Neural progenitor cell (in vitro differentiated cells): ENCODE measurements around the gene ZNF385C. TPM values are rescaled to one million over a fixed set of nuclear protein-coding genes. Genes with fewer than 3 reads are reported as not detected.
A peak's percentile ranks its signal among the peaks of the same experiment; 100 is the strongest.
"Not testable (repeated sequence)": the region's sequence is repeated elsewhere in the genome, so short reads cannot be mapped to it uniquely, and the experiment has no call there.

Source experiments
- DNase-seq: peaks from one replicate; pipeline ENCODE4 v3.0.0-alpha.2; 2016; ENCODE audit warnings: low spot score
- H2AFZ ChIP-seq: fragments of 200-600 bp; sonication (generic); replicated peaks from 2 replicates; pipeline ENCODE4 v1.6.1; 2016; ENCODE audit warnings: antibody characterized with exemption
- H3F3A ChIP-seq: fragments of 200-600 bp; sonication (generic); 2 replicates; pipeline ENCODE4 v1.6.1; 2016; ENCODE audit warnings: antibody characterized with exemption, low read depth
- H3K27ac ChIP-seq: fragments of 200-600 bp; sonication (generic); 2 replicates; pipeline ENCODE4 v1.5.1; 2016; ENCODE audit warnings: mild to moderate bottlenecking
- H3K27me3 ChIP-seq: fragments of 200-600 bp; sonication (generic); 2 replicates; pipeline ENCODE4 v1.6.1; 2016; ENCODE audit warnings: mild to moderate bottlenecking, moderate library complexity
- H3K36me3 ChIP-seq: fragments of 200-600 bp; sonication (generic); 2 replicates; pipeline ENCODE4 v1.5.1; 2016
- H3K4me1 ChIP-seq: fragments of 200-600 bp; sonication (generic); 2 replicates; pipeline ENCODE4 v1.6.1; 2016; ENCODE audit warnings: mixed run types
- H3K4me2 ChIP-seq: fragments of 200-600 bp; sonication (generic); 2 replicates; pipeline ENCODE4 v1.6.1; 2016
- H3K4me3 ChIP-seq: fragments of 200-600 bp; sonication (generic); 2 replicates; pipeline ENCODE4 v1.5.1; 2016
- H3K79me2 ChIP-seq: fragments of 200-600 bp; sonication (generic); 2 replicates; pipeline ENCODE4 v1.6.1; 2016; ENCODE audit warnings: low read depth
- H3K9ac ChIP-seq: fragments of 200-600 bp; sonication (generic); 2 replicates; pipeline ENCODE4 v1.6.1; 2016
- H3K9me3 ChIP-seq: fragments of 200-600 bp; sonication (generic); 2 replicates; pipeline ENCODE4 v1.5.1; 2016; ENCODE audit warnings: low read depth
- H4K20me1 ChIP-seq: fragments of 200-600 bp; sonication (generic); 2 replicates; pipeline ENCODE4 v1.6.1; 2016; ENCODE audit warnings: low read depth
- H3K27ac Mint-ChIP-seq: 3 replicates; pipeline ENCODE4 v1.8.0; 2021; ENCODE audit warnings: mixed read lengths
- H3K27me3 Mint-ChIP-seq: 2 replicates; pipeline ENCODE4 v1.8.0; 2022; ENCODE audit warnings: low read depth, mild to moderate bottlenecking, inconsistent platforms, moderate library complexity, mixed read lengths; ENCODE audit not compliant: insufficient read depth
- H3K36me3 Mint-ChIP-seq: 3 replicates; pipeline ENCODE4 v1.8.0; 2021; ENCODE audit warnings: mixed read lengths
- H3K4me1 Mint-ChIP-seq: 3 replicates; pipeline ENCODE4 v1.8.0; 2021; ENCODE audit warnings: mixed read lengths
- H3K4me3 Mint-ChIP-seq: 3 replicates; pipeline ENCODE4 v1.8.0; 2021; ENCODE audit warnings: mild to moderate bottlenecking, moderate library complexity, mixed read lengths
- H3K9me3 Mint-ChIP-seq: 3 replicates; pipeline ENCODE4 v1.8.0; 2020; ENCODE audit warnings: mixed read lengths
- CTCF ChIP-seq: fragments of 200-600 bp; sonication (generic); IDR thresholded peaks from 2 replicates; pipeline ENCODE4 v1.5.1; 2017; ENCODE audit warnings: antibody characterized with exemption, mild to moderate bottlenecking
- EZH2 ChIP-seq: fragments of 200-600 bp; sonication (generic); IDR thresholded peaks from 2 replicates; pipeline ENCODE4 v1.6.1; 2017; ENCODE audit warnings: antibody characterized with exemption, mild to moderate bottlenecking, moderate library complexity
- EZH2phosphoT487 ChIP-seq: fragments of 200-600 bp; sonication (generic); IDR thresholded peaks from 2 replicates; pipeline ENCODE4 v1.6.1; 2017; ENCODE audit warnings: antibody characterized with exemption
- total RNA-seq: library from RNA; depleted of rRNA; stranded (reverse); fragments of >200 nt; gene quantifications from 2 replicates; pipeline ENCODE4 v1.2.3, GENCODE V29; 2015; ENCODE audit warnings: low replicate concordance

ZNF385C gene
- total RNA-seq, 1 donor from 2014 or later, result 5.0 TPM

- H2AFZ ChIP-seq, result no peak overlapping the region
- Mint-ChIP-seq H3K4me3 (peak overlapping the region; percentile 25), H3K27me3 (peaks cover 4% of the 10 kb centered on the region), H3K9me3 (no peaks in the 10 kb centered on the region), H3K27ac (peak overlapping the region; percentile 43), H3K4me1 (peaks cover 8% of the 10 kb centered on the region), H3K36me3 (peaks cover 3% of the 10 kb centered on the region)
- peaks cover 70% of the 10 kb centered on the region for H3K79me2 ChIP-seq
- no peaks in the 10 kb centered on the region for H3K9me3 ChIP-seq
- TF ChIP-seq EZH2 (no peak), CTCF (no peak), EZH2phosphoT487 (no peak)
- peaks cover 11% of the 10 kb centered on the region for H3K4me1 ChIP-seq
- no peak overlapping the region for H3K4me3 ChIP-seq
- no peak overlapping the region for H3K9ac ChIP-seq
- peaks cover 7% of the 10 kb centered on the region for H3F3A ChIP-seq
- no peaks in the 10 kb centered on the region for H3K36me3 ChIP-seq
- peaks cover 62% of the 10 kb centered on the region for H4K20me1 ChIP-seq
- no peaks in the 10 kb centered on the region for H3K27me3 ChIP-seq
- H3K4me2 ChIP-seq, result peak overlapping the region; percentile 30
- peak overlapping the region; percentile 81 for H3K27ac ChIP-seq
- peak; percentile 48 for DNase-seq
These were observed 44.2 kb upstream of the ZNF385C start for GRCh38 chr17:42142371-42142896.

GRCh38 chr17:42141382-42141781 is 43.1 kb upstream of the ZNF385C start:
- Histone ChIP-seq H2AFZ (no peak overlapping the region), H4K20me1 (peaks cover 68% of the 10 kb centered on the region), H3K36me3 (no peaks in the 10 kb centered on the region), H3K9ac (no peak overlapping the region), H3F3A (peaks cover 7% of the 10 kb centered on the region), H3K4me1 (peaks cover 11% of the 10 kb centered on the region), H3K27ac (no peak overlapping the region), H3K4me2 (no peak overlapping the region), H3K4me3 (no peak overlapping the region), H3K27me3 (no peaks in the 10 kb centered on the region), H3K79me2 (peaks cover 76% of the 10 kb centered on the region), H3K9me3 (no peaks in the 10 kb centered on the region)
- no peak overlapping the region for H3K4me3 Mint-ChIP-seq
- no peak for TF ChIP-seq EZH2
- TF ChIP-seq CTCF, result no peak
- no peak for TF ChIP-seq EZH2phosphoT487
- peaks cover 2% of the 10 kb centered on the region for H3K27me3 Mint-ChIP-seq
- no peak overlapping the region for H3K27ac Mint-ChIP-seq
- no peak for DNase-seq
- H3K36me3 Mint-ChIP-seq, result peaks cover 3% of the 10 kb centered on the region
- H3K9me3 Mint-ChIP-seq, result no peaks in the 10 kb centered on the region
- peaks cover 8% of the 10 kb centered on the region for H3K4me1 Mint-ChIP-seq

- DNase-seq, H3K27ac ChIP-seq, H2AFZ ChIP-seq, H3K9ac ChIP-seq, H3K27me3 Mint-ChIP-seq, H3K36me3 Mint-ChIP-seq, H3K4me2 ChIP-seq, H3K27ac Mint-ChIP-seq, H3F3A ChIP-seq, H3K4me3 ChIP-seq, H3K9me3 Mint-ChIP-seq, H3K4me1 Mint-ChIP-seq, H3K9me3 ChIP-seq, H3K4me3 Mint-ChIP-seq, H3K27me3 ChIP-seq, H3K36me3 ChIP-seq: not testable (repeated sequence)
- H4K20me1 ChIP-seq, result peaks cover 75% of the 10 kb centered on the region
- H3K4me1 ChIP-seq, result peaks cover 11% of the 10 kb centered on the region
- H3K79me2 ChIP-seq, result peaks cover 81% of the 10 kb centered on the region
These were observed 42.4 kb upstream of the ZNF385C start for GRCh38 chr17:42140690-42141089.

GRCh38 chr17:42138749-42139492 is 40.6 kb upstream of the ZNF385C start:
- H3K4me1 Mint-ChIP-seq, result peaks cover 8% of the 10 kb centered on the region
- no peak overlapping the region for H3K27ac Mint-ChIP-seq
- Histone ChIP-seq H3K36me3 (no peaks in the 10 kb centered on the region), H2AFZ (no peak overlapping the region), H4K20me1 (peaks cover 75% of the 10 kb centered on the region), H3K4me2 (no peak overlapping the region), H3F3A (peaks cover 7% of the 10 kb centered on the region), H3K79me2 (peaks cover 75% of the 10 kb centered on the region), H3K4me3 (no peak overlapping the region), H3K27ac (no peak overlapping the region), H3K9ac (no peak overlapping the region), H3K27me3 (no peaks in the 10 kb centered on the region), H3K9me3 (no peaks in the 10 kb centered on the region), H3K4me1 (peaks cover 11% of the 10 kb centered on the region)
- H3K27me3 Mint-ChIP-seq, result peaks cover 2% of the 10 kb centered on the region
- TF ChIP-seq EZH2 (no peak), EZH2phosphoT487 (no peak)
- no peak overlapping the region for H3K4me3 Mint-ChIP-seq
- H3K9me3 Mint-ChIP-seq, result no peaks in the 10 kb centered on the region
- peaks cover 5% of the 10 kb centered on the region for H3K36me3 Mint-ChIP-seq
- no peak for DNase-seq
